C4-2B (cell line): ENCODE results near the gene LIX1.

Experiments used
- H3K27ac ChIP-seq: fragments of 450-650 bp; 2 replicates; pipeline ENCODE4 v1.5.1; 2017
- CTCF ChIP-seq: fragments of 450-650 bp; conservative IDR thresholded peaks from 2 replicates; pipeline ENCODE4 v1.5.1; 2017; ENCODE audit warnings: mild to moderate bottlenecking
- ZFX ChIP-seq: fragments of 450-650 bp; IDR thresholded peaks from 2 replicates; pipeline ENCODE4 v1.6.1; 2017

The LIX1 gene

GRCh38 chr5:97118261-97119006 lies 24.0 kb downstream of the LIX1 start:
- TF ChIP-seq CTCF (no peak), ZFX (no peak)
- no peak overlapping the region for H3K27ac ChIP-seq

- no peak for TF ChIP-seq CTCF
- TF ChIP-seq ZFX = no peak
These were observed 26.5 kb downstream of the LIX1 start for GRCh38 chr5:97115932-97116331.

GRCh38 chr5:97112230-97112629 lies 30.2 kb downstream of the LIX1 start:
- no peak overlapping the region for H3K27ac ChIP-seq
- no peak for TF ChIP-seq ZFX
- TF ChIP-seq CTCF = no peak

More at GRCh38 chr5:97115932-97116331, 26.5 kb downstream of the LIX1 start:
- no peak overlapping the region for H3K27ac ChIP-seq

GRCh38 chr5:97111616-97112015 lies 30.8 kb downstream of the LIX1 start:
- TF ChIP-seq CTCF = no peak
- no peak for TF ChIP-seq ZFX
- H3K27ac ChIP-seq = no peak overlapping the region

GRCh38 chr5:97111004-97111403 lies 31.4 kb downstream of the LIX1 start:
- H3K27ac ChIP-seq = no peak overlapping the region
- no peak for TF ChIP-seq ZFX
- TF ChIP-seq CTCF = no peak

- TF ChIP-seq CTCF (no peak), ZFX (no peak)
- no peak overlapping the region for H3K27ac ChIP-seq
These were observed 35.1 kb downstream of the LIX1 start for GRCh38 chr5:97107318-97107717.

GRCh38 chr5:97106216-97106581 lies 36.2 kb downstream of the LIX1 start:
- H3K27ac ChIP-seq = no peak overlapping the region
- no peak for TF ChIP-seq ZFX
